H9 (cell line): ENCODE measurements around the gene DNMBP. TPM values are rescaled to one million over a fixed set of nuclear protein-coding genes. Genes with fewer than 3 reads are reported as not detected.

ENCODE experiments used
- DNase-seq: peaks from one replicate; pipeline ENCODE4 v3.0.0-alpha.2; 2017
- H2AFZ ChIP-seq: one replicate; pipeline ENCODE4 v1.6.1; 2013; ENCODE audit warnings: mild to moderate bottlenecking, low read length, control low read depth, moderate library complexity
- H2AK5ac ChIP-seq: 2 replicates; pipeline ENCODE4 v1.6.1; 2013; ENCODE audit warnings: low read length, control low read depth, mixed read lengths; ENCODE audit not compliant: insufficient read length
- H2BK120ac ChIP-seq: one replicate; pipeline ENCODE4 v1.6.1; 2013; ENCODE audit warnings: low read depth, mild to moderate bottlenecking, low read length, control low read depth, inconsistent platforms; ENCODE audit not compliant: poor library complexity, severe bottlenecking
- H2BK12ac ChIP-seq: 2 replicates; pipeline ENCODE4 v1.6.1; 2013; ENCODE audit warnings: low read length, control low read depth, mixed read lengths, low read depth; ENCODE audit not compliant: insufficient read length
- H2BK15ac ChIP-seq: 2 replicates; pipeline ENCODE4 v1.6.1; 2013; ENCODE audit warnings: low read depth, low read length, control low read depth
- H2BK20ac ChIP-seq: one replicate; pipeline ENCODE4 v1.6.1; 2013; ENCODE audit warnings: low read depth, mild to moderate bottlenecking, low read length, control low read depth, inconsistent platforms; ENCODE audit not compliant: poor library complexity, severe bottlenecking
- H2BK5ac ChIP-seq: 2 replicates; pipeline ENCODE4 v1.6.1; 2013; ENCODE audit warnings: low read length, control low read depth, mixed read lengths; ENCODE audit not compliant: insufficient read length
- H3K14ac ChIP-seq: 2 replicates; pipeline ENCODE4 v1.6.1; 2013; ENCODE audit warnings: low read length, control low read depth; ENCODE audit not compliant: insufficient read depth
- H3K18ac ChIP-seq: 2 replicates; pipeline ENCODE4 v1.6.1; 2013; ENCODE audit warnings: low read depth, mild to moderate bottlenecking, mixed read lengths, low read length, control low read depth; ENCODE audit not compliant: insufficient read length
- H3K23ac ChIP-seq: 2 replicates; pipeline ENCODE4 v1.6.1; 2013; ENCODE audit warnings: low read length, control low read depth, mixed read lengths, low read depth; ENCODE audit not compliant: insufficient read length
- H3K23me2 ChIP-seq: 2 replicates; pipeline ENCODE4 v1.6.1; 2013; ENCODE audit warnings: low read depth, mild to moderate bottlenecking, mixed read lengths, low read length, control low read depth; ENCODE audit not compliant: insufficient read length, poor library complexity, severe bottlenecking
- H3K27ac ChIP-seq: 2 replicates; pipeline ENCODE4 v1.5.1; 2013; ENCODE audit warnings: low read length, control low read depth, mixed read lengths, low read depth; ENCODE audit not compliant: insufficient read length
- H3K27me3 ChIP-seq: 2 replicates; pipeline ENCODE4 v1.6.1; 2013; ENCODE audit warnings: low read length, control low read depth, inconsistent platforms; ENCODE audit not compliant: insufficient read depth
- H3K4ac ChIP-seq: 2 replicates; pipeline ENCODE4 v1.6.1; 2013; ENCODE audit warnings: low read depth, mild to moderate bottlenecking, control low read depth, inconsistent platforms, low read length, moderate library complexity
- H3K4me1 ChIP-seq: 2 replicates; pipeline ENCODE4 v1.6.1; 2013; ENCODE audit warnings: low read length, control low read depth, inconsistent platforms; ENCODE audit not compliant: insufficient read depth
- H3K4me2 ChIP-seq: 2 replicates; pipeline ENCODE4 v1.6.1; 2013; ENCODE audit warnings: low read length, control low read depth, mixed read lengths; ENCODE audit not compliant: insufficient read length, insufficient read depth
- H3K56ac ChIP-seq: 2 replicates; pipeline ENCODE4 v1.6.1; 2013; ENCODE audit warnings: low read depth, mild to moderate bottlenecking, mixed read lengths, low read length, control low read depth; ENCODE audit not compliant: insufficient read length
- H3K79me1 ChIP-seq: 2 replicates; pipeline ENCODE4 v1.6.1; 2013; ENCODE audit warnings: low read depth, mild to moderate bottlenecking, moderate library complexity, low read length, control low read depth, inconsistent platforms; ENCODE audit not compliant: insufficient read depth, poor library complexity, severe bottlenecking
- H3K79me2 ChIP-seq: 2 replicates; pipeline ENCODE4 v1.6.1; 2013; ENCODE audit warnings: low read length, control low read depth, inconsistent platforms; ENCODE audit not compliant: insufficient read depth
- H3K9ac ChIP-seq: 2 replicates; pipeline ENCODE4 v1.6.1; 2013; ENCODE audit warnings: low read length, control low read depth, mixed read lengths; ENCODE audit not compliant: insufficient read length; ENCODE audit errors: extremely low read depth
- H3K9me3 ChIP-seq: one replicate; pipeline ENCODE4 v1.6.1; 2013; ENCODE audit warnings: low read depth, low read length, inconsistent platforms; ENCODE audit not compliant: control insufficient read depth
- H3T11ph ChIP-seq: one replicate; pipeline ENCODE4 v1.6.1; 2013; ENCODE audit warnings: mild to moderate bottlenecking, low read length, control low read depth, inconsistent platforms
- H4K20me1 ChIP-seq: one replicate; pipeline ENCODE4 v1.6.1; 2013; ENCODE audit not compliant: control insufficient read depth, insufficient read length, insufficient read depth
- H4K5ac ChIP-seq: 2 replicates; pipeline ENCODE4 v1.6.1; 2013; ENCODE audit warnings: low read depth, mild to moderate bottlenecking, mixed read lengths, low read length, control low read depth; ENCODE audit not compliant: insufficient read length
- H4K8ac ChIP-seq: replicated peaks from 2 replicates; pipeline ENCODE4 v1.6.1; 2013; ENCODE audit warnings: low read length, control low read depth, mixed read lengths, low read depth; ENCODE audit not compliant: insufficient read length
- H4K91ac ChIP-seq: 2 replicates; pipeline ENCODE4 v1.6.1; 2013; ENCODE audit warnings: low read depth, mild to moderate bottlenecking, moderate library complexity, mixed read lengths, low read length, control low read depth; ENCODE audit not compliant: insufficient read length
- H3K27ac Mint-ChIP-seq, 3 experiments: 2 replicates in 2 of 3; 3 replicates in 1 of 3; pipeline ENCODE4 v1.8.0; 2020 to 2021; ENCODE audit warnings: mixed read lengths in 3 of 3, mild to moderate bottlenecking in 1 of 3, moderate library complexity in 1 of 3
- H3K27me3 Mint-ChIP-seq: 2 replicates; pipeline ENCODE4 v1.8.0; 2021; ENCODE audit warnings: low read depth, mild to moderate bottlenecking, moderate library complexity, mixed read lengths
- H3K36me3 Mint-ChIP-seq, 3 experiments: 2 replicates in 2 of 3; 3 replicates in 1 of 3; pipeline ENCODE4 v1.8.0; 2020 to 2021; ENCODE audit warnings: low read depth in 3 of 3, mixed read lengths in 3 of 3; ENCODE audit not compliant: insufficient read depth in 1 of 3
- H3K4me1 Mint-ChIP-seq, 2 experiments: 2 replicates each; pipeline ENCODE4 v1.8.0; 2020; ENCODE audit warnings: mixed read lengths in 2 of 2
- H3K4me3 Mint-ChIP-seq, 2 experiments: 2 replicates in 1 of 2; 3 replicates in 1 of 2; pipeline ENCODE4 v1.8.0; 2020 to 2021; ENCODE audit warnings: mild to moderate bottlenecking in 2 of 2, mixed read lengths in 2 of 2, moderate library complexity in 1 of 2
- H3K9me3 Mint-ChIP-seq, 2 experiments: 2 replicates in 1 of 2; 3 replicates in 1 of 2; pipeline ENCODE4 v1.8.0; 2020; ENCODE audit warnings: mild to moderate bottlenecking in 2 of 2, mixed read lengths in 2 of 2, moderate library complexity in 1 of 2
- WGBS: extraction: QIAGEN DNeasy Blood & Tissue Kit; methylation state at CpG from one replicate; pipeline ENCODE4 v1.1.7; 2013; ENCODE audit warnings: missing lambda C conversion rate, low lambda C conversion rate, mixed read lengths; ENCODE audit not compliant: insufficient read length; ENCODE audit errors: extremely low coverage; 5-methylcytosine and 5-hydroxymethylcytosine counted together
- total RNA-seq: library from RNA; stranded (reverse); gene quantifications from 2 replicates; pipeline ENCODE4 v1.2.1, GENCODE V29; 2021
- TF ChIP-seq, protein P1 (sequence below): fragments of 200-600 bp; sonication (generic); conservative IDR thresholded peaks from 3 replicates; pipeline ENCODE4 v1.8.0; 2021; ENCODE audit warnings: antibody characterized with exemption, mild to moderate bottlenecking

Gene DNMBP
- total RNA-seq, 1 experiment from 2014 or later = 25.6 TPM

DNA sequence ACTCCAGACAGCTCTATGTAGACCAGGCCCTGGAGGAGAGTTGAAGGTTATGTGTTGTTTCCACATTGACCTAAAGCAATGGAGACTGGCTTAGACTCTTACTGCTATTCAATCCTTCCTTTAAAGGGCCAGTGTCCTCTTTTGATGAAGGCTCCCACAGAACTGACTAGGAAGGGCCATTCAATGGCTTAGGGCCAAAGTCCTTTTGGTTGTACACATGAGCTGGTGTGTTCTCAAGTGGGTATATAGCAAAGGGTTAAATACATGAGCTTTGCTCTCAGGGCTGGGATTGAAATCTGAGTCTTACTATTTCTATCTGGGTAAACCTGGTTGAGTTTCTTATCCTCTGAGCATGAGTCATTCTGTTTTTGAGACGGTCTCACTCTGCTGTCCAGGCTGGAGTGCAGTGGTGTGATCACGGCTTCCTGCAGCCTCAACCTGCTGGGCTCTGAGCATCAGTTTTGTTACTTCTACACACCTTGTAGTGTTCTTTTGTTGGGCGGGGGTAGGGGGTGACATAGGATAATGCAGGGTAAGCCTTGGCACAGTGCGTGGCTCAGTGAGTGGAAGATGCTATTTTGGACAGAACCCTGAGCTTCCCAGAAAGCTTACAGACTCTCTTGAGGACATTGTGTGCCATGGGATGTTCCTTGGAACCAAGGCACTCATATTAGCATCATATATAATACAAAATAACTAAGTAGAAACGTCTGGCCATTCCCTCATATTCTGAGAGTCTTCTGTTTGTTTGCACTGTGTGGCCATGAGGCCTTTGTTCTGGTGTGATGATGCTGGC lies 137.2 kb downstream of the DNMBP start:
- Histone ChIP-seq H3K14ac (no peak overlapping the region), H2BK15ac (no peak overlapping the region), H3T11ph (no peak overlapping the region), H4K20me1 (no peaks in the 10 kb centered on the region), H2BK20ac (no peak overlapping the region), H2AFZ (no peak overlapping the region), H3K18ac (no peak overlapping the region), H3K9me3 (no peaks in the 10 kb centered on the region), H4K91ac (no peak overlapping the region), H3K79me2 (no peaks in the 10 kb centered on the region), H3K23ac (no peak overlapping the region), H3K27me3 (no peaks in the 10 kb centered on the region), H3K27ac (no peak overlapping the region), H3K9ac (no peak overlapping the region), H3K4ac (no peak overlapping the region), H3K4me1 (no peaks in the 10 kb centered on the region), H4K5ac (no peak overlapping the region), H3K79me1 (no peaks in the 10 kb centered on the region), H4K8ac (no peak overlapping the region), H2BK12ac (no peak overlapping the region), H2BK5ac (no peak overlapping the region), H3K56ac (no peak overlapping the region), H3K23me2 (no peaks in the 10 kb centered on the region), H2AK5ac (no peak overlapping the region), H2BK120ac (no peak overlapping the region), H3K4me2 (no peak overlapping the region)
- DNase-seq = no peak
- no peak overlapping the region for H3K4me3 Mint-ChIP-seq
- H3K27ac Mint-ChIP-seq = no peak overlapping the region; a peak in 2 of 7 replicates
- H3K9me3 Mint-ChIP-seq = peaks cover under 1 to 2% of the 10 kb centered on the region in 2 experiments; a peak in 1 of 5 replicates
- no CpG with 5 or more reads among the region's 5 CpGs for WGBS
- TF ChIP-seq, protein P1, sequence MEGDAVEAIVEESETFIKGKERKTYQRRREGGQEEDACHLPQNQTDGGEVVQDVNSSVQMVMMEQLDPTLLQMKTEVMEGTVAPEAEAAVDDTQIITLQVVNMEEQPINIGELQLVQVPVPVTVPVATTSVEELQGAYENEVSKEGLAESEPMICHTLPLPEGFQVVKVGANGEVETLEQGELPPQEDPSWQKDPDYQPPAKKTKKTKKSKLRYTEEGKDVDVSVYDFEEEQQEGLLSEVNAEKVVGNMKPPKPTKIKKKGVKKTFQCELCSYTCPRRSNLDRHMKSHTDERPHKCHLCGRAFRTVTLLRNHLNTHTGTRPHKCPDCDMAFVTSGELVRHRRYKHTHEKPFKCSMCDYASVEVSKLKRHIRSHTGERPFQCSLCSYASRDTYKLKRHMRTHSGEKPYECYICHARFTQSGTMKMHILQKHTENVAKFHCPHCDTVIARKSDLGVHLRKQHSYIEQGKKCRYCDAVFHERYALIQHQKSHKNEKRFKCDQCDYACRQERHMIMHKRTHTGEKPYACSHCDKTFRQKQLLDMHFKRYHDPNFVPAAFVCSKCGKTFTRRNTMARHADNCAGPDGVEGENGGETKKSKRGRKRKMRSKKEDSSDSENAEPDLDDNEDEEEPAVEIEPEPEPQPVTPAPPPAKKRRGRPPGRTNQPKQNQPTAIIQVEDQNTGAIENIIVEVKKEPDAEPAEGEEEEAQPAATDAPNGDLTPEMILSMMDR = no peak
- H3K27me3 Mint-ChIP-seq = peaks cover 8% of the 10 kb centered on the region
- H3K36me3 Mint-ChIP-seq = peaks cover 18 to 26% (median 24%) of the 10 kb centered on the region in 3 experiments
- H3K4me1 Mint-ChIP-seq = no peaks in the 10 kb centered on the region
